Body of pancreas (tissue), 4 donors: ENCODE data around the gene HAUS3. TPM values are rescaled to one million over a fixed set of nuclear protein-coding genes. Genes with fewer than 3 reads are reported as not detected.

Experiments
- ATAC-seq: fragments of 150-250 bp; one replicate; pipeline ENCODE4 v1.9.1; 2016
- DNase-seq, 4 donors: peaks; one replicate each; pipeline ENCODE4 v3.0.0-alpha.2; 2019
- H3K27ac ChIP-seq, 4 donors: fragments of 200-600 bp; sonication (generic); 1 replicate in 3 of 4; 2 replicates in 1 of 4; pipeline versions ENCODE4 v1.5.1 to v1.6.1; 2016 to 2019; ENCODE audit warnings: mild to moderate bottlenecking in 1 of 4, mixed read lengths in 1 of 4, moderate library complexity in 1 of 4
- H3K27me3 ChIP-seq, 2 donors: fragments of 200-600 bp; sonication (generic); one replicate each; pipeline ENCODE4 v1.6.0; 2016; ENCODE audit warnings: mild to moderate bottlenecking in 1 of 2
- H3K36me3 ChIP-seq, 2 donors: fragments of 200-600 bp; sonication (generic); replicated peaks in 1 of 2; 2 replicates each; pipeline ENCODE4 v1.5.1; 2016; ENCODE audit warnings: low read depth in 2 of 2; ENCODE audit not compliant: insufficient read depth in 1 of 2
- H3K4me1 ChIP-seq: fragments of 200-600 bp; sonication (generic); one replicate; pipeline ENCODE4 v1.6.0; 2016
- H3K4me3 ChIP-seq, 2 donors: fragments of 200-600 bp; sonication (generic); 1 replicate in 1 of 2; 2 replicates in 1 of 2; pipeline ENCODE4 v1.5.1; 2016 to 2019
- H3K9me3 ChIP-seq, 3 donors: fragments of 200-600 bp; sonication (generic); 1 replicate in 2 of 3; 2 replicates in 1 of 3; pipeline ENCODE4 v1.5.1; 2016
- CTCF ChIP-seq, 7 experiments: fragments of 450-650 bp in 4 of 7; fragments of 200-600 bp in 3 of 7; sonication (generic) in 3 of 7; IDR thresholded peaks; one replicate each; pipeline ENCODE4 v1.5.1; 2016 to 2019; ENCODE audit warnings: antibody characterized with exemption in 7 of 7
- POLR2A ChIP-seq, 3 donors: fragments of 450-650 bp; IDR thresholded peaks; one replicate each; pipeline ENCODE4 v1.6.1; 2016; ENCODE audit warnings: antibody characterized with exemption in 3 of 3, mild to moderate bottlenecking in 2 of 3
- WGBS, 2 donors: methylation state at CpG; one replicate each; pipeline ENCODE4 v1.1.5; 2017; 5-methylcytosine and 5-hydroxymethylcytosine counted together
- intact Hi-C: fragments of 100-400 bp; cut with DNase I; formaldehyde crosslinking; loops from one replicate; pipeline ENCODE4 v1.15.1; 2023
- total RNA-seq, 2 donors: library from RNA; depleted of rRNA; stranded (reverse); fragments of >200 nt; gene quantifications; one replicate each; pipeline ENCODE4 v1.1.0, GENCODE V29; 2016

HAUS3 gene
- total RNA-seq, 2 donors from 2014 or later = 7.3 to 11.9 TPM

GRCh38 chr4:2281575-2282343, 39.8 kb upstream of the HAUS3 start:
- peak in 1 of 4 donors; percentile 35 for DNase-seq
- Histone ChIP-seq H3K9me3 (no peaks in the 10 kb centered on the region), H3K36me3 (no peaks in the 10 kb centered on the region), H3K27me3 (no peaks in the 10 kb centered on the region), H3K4me1 (no peaks in the 10 kb centered on the region), H3K27ac (no peak overlapping the region), H3K4me3 (no peak overlapping the region)
- 68 to 86% methylated on average over 8 to 10 of the region's 10 CpGs for WGBS, 2 donors
- no peak for ATAC-seq
- TF ChIP-seq POLR2A (IDR thresholded peaks at IDR 0.05) (no peak), CTCF (IDR thresholded peaks at IDR 0.05) (peak in 1 of 7 experiments; percentile 23)
- intact Hi-C loops = no loop called here

- Histone ChIP-seq H3K4me3 (no peak overlapping the region), H3K27ac (no peak overlapping the region), H3K4me1 (no peaks in the 10 kb centered on the region), H3K9me3 (no peaks in the 10 kb centered on the region), H3K36me3 (no peaks in the 10 kb centered on the region), H3K27me3 (no peaks in the 10 kb centered on the region)
- DNase-seq = no peak
- WGBS, 2 donors = 57 to 70% methylated on average over 11 to 13 of the region's 13 CpGs
- no peak for ATAC-seq
- intact Hi-C loops = no loop called here
- TF ChIP-seq CTCF (IDR thresholded peaks at IDR 0.05) = peak in 2 of 7 experiments; percentile 14 to 27
- no peak for TF ChIP-seq POLR2A (IDR thresholded peaks at IDR 0.05)
Observed at GRCh38 chr4:2280531-2281300, 38.8 kb upstream of the HAUS3 start.

- no peaks in the 10 kb centered on the region for H3K9me3 ChIP-seq
- no peaks in the 10 kb centered on the region for H3K27me3 ChIP-seq
- 95 to 98% methylated on average over 9 of the region's 9 CpGs for WGBS, 2 donors
- H3K4me1 ChIP-seq = no peaks in the 10 kb centered on the region
- no peak overlapping the region for H3K4me3 ChIP-seq
- intact Hi-C loops = no loop called here
- ATAC-seq (no peak), DNase-seq (no peak)
- H3K36me3 ChIP-seq = no peaks in the 10 kb centered on the region
- no peak overlapping the region for H3K27ac ChIP-seq
- TF ChIP-seq CTCF (IDR thresholded peaks at IDR 0.05) (no peak), POLR2A (IDR thresholded peaks at IDR 0.05) (no peak)
Observed at GRCh38 chr4:2277956-2278355, 36.0 kb upstream of the HAUS3 start.

GRCh38 chr4:2276581-2277325, 34.8 kb upstream of the HAUS3 start:
- Histone ChIP-seq H3K9me3 (no peaks in the 10 kb centered on the region), H3K36me3 (no peaks in the 10 kb centered on the region), H3K27me3 (no peaks in the 10 kb centered on the region), H3K27ac (no peak overlapping the region), H3K4me3 (no peak overlapping the region), H3K4me1 (no peaks in the 10 kb centered on the region)
- ATAC-seq (no peak), DNase-seq (no peak)
- TF ChIP-seq POLR2A (IDR thresholded peaks at IDR 0.05) (no peak), CTCF (IDR thresholded peaks at IDR 0.05) (no peak)
- 89 to 91% methylated on average over 30 of the region's 30 CpGs for WGBS, 2 donors
- intact Hi-C loops = no loop called here
